HG03280 (cell line): Measurements from ENCODE around the gene ST6GALNAC1.
"Not testable (repeated sequence)": the region's sequence is repeated elsewhere in the genome, so short reads cannot be mapped to it uniquely, and the experiment has no call there.

Source experiments
- ATAC-seq: cut with Tn5 transposase; IDR thresholded peaks from one replicate; pipeline ENCODE4 v1.9.1; 2021; ENCODE audit warnings: mild to moderate bottlenecking, moderate library complexity; ENCODE audit not compliant: unreplicated experiment

ST6GALNAC1 gene

GRCh38 chr17:76645481-76645880 lies 1.9 kb upstream of the ST6GALNAC1 start:
- no peak for ATAC-seq

- ATAC-seq = no peak
Observed at GRCh38 chr17:76644995-76645394, 1.4 kb upstream of the ST6GALNAC1 start.

DNA sequence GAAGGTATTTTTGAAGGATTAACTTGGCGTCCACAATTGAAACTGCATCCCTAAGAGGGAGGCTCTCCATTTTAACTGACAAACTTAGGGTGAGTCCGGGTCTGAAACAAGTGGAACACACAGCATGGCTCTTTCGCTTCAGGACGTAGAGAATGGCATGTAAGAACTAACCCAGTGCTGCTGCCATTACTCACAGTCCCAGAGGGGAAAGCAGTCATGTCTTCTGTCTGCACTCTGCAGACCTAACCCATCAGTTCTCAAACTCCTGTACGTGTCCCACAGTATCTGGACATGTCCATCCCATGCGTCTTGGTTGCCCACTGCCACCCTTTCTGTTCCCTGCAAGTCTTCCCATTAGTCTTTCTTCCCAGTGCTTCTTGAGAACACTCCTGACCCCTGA lies 563 bp downstream of the ST6GALNAC1 start:
- ATAC-seq = no peak

GRCh38 chr17:76642032-76642561 lies 1.5 kb downstream of the ST6GALNAC1 start:
- no peak for ATAC-seq

DNA sequence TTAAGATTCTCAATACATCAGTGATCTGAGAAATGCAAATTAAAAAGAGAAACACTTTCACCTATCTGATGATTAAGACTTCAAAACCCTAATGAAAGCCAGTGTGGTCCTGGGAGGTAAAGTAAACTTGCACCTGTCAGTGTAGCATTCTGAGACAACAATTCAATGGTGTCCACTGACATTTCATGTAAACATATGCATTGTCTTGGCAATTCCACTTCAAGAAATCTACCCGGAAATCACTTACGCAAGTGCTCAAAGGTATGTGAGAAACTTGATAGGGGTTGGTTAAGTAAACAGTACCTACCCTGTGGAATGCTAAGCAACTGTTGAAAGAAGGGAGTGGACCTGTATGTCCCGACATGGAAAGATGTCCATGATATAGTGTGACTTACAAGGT lies 2.1 kb downstream of the ST6GALNAC1 start:
- ATAC-seq = no peak

- no peak for ATAC-seq
Observed at GRCh38 chr17:76640550-76641380, 2.8 kb downstream of the ST6GALNAC1 start.

GRCh38 chr17:76638263-76638662 lies 5.3 kb downstream of the ST6GALNAC1 start:
- ATAC-seq = no peak

GRCh38 chr17:76636486-76637206 lies 6.9 kb downstream of the ST6GALNAC1 start:
- not testable (repeated sequence) for ATAC-seq

DNA sequence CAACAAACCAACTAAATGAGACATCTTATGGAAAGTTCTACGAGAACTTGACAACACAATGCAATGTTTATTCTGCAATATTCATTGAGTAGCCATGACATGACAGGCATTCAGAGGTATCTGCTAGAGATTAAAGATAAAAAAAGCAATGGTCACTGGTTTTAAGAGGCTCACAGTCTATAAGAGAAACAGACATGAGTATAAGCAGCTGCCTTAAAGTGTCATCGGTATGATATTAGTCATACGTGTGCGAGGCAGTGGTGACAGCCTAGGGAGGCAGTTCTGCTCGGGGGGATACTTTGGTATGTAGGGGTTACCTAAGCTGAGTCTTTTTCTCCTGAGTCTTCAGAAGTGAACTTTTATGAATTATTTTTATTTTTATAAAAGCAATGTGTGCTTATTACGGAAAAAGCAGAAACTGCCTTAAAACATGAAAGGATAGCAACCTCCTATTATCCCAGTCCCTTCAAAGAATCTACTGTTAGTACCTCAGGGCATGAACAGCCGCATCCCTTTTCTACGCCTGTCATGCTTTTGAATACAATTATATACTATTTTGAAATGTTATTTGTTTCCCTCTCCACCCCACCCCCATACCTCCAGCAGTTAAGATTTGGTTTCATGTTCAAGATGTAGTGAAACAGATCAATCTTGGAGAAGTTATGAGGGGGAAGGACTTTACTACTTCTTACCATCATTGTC lies 7.7 kb downstream of the ST6GALNAC1 start:
- no peak for ATAC-seq

GRCh38 chr17:76635039-76635438 lies 8.5 kb downstream of the ST6GALNAC1 start:
- no peak for ATAC-seq

GRCh38 chr17:76633628-76634328 lies 9.8 kb downstream of the ST6GALNAC1 start:
- ATAC-seq = no peak

GRCh38 chr17:76631821-76632565 lies 11.6 kb downstream of the ST6GALNAC1 start:
- no peak for ATAC-seq

GRCh38 chr17:76630151-76630550 lies 13.4 kb downstream of the ST6GALNAC1 start:
- ATAC-seq = no peak

DNA sequence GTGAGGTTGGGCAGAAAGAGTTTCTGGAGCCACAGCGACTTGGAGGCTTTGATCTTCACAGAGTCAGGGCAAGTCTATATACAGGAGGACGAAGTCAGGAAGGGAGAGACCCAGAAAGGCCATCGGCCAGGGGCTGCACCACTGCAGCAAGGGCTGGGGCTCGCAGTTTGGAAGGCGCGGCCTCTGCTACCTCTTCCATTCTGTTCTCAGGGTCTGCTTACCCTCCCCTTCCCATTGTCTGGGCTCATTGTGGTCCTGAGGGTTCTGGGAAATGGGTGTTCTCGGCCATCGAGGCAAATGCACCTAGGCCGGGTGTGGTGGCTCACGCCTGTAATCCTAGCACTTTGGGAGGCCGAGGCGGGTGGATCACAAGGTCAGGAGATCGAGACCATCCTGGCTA lies 16.0 kb downstream of the ST6GALNAC1 start:
- ATAC-seq = no peak

DNA sequence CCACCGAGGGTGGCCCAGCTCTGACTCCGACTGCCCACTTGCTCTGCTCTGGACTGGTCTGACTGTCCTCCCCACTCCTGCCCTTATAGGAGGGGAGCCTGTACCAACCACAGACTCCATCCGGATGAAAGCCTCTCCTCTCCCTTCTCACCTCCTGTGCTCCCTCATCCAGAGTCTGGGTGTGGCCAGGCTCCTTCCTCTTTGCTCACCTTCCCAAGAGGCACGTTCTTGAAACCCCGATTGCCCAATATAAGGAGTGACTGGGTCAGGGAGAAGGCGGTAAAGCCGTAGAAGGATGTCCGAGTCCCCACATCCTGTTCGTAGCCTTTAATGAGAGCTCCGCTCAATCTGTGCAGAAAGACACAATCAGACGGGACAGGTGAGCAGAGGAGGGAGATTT lies 17.1 kb downstream of the ST6GALNAC1 start:
- no peak for ATAC-seq

DNA sequence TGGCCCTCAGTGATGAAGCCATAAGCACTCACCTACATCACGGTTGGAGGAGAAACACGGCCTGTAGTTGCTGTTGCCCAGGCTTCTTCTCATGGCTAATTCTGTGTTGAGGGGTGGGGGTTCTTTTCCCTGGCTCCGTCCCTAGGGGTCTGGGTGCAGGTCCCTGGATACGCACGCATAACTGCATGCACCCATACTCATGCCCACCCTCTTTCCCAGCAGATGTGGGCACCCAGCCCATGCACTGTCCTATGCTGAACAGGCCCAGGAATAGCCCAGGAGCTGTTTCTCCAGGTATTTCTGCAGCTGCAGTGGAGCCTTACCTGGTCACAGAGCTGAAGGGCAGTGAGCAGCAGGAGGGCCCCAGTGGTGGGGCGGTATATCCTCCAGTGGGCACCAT lies 18.1 kb downstream of the ST6GALNAC1 start:
- no peak for ATAC-seq

- no peak for ATAC-seq
Observed at GRCh38 chr17:76623271-76624146, 20.0 kb downstream of the ST6GALNAC1 start.

- ATAC-seq = no peak
Observed at GRCh38 chr17:76617838-76618237, 25.7 kb downstream of the ST6GALNAC1 start.
